K562 (cell line): ENCODE results near the gene PITPNB. TPM values are rescaled to one million over a fixed set of nuclear protein-coding genes. Genes with fewer than 3 reads are reported as not detected.

Source experiments
- ATAC-seq: fragments of 200-7000 bp; cut with Tn5 transposase; 3 replicates; pipeline ENCODE4 v1.9.1; 2020; ENCODE audit warnings: moderate library complexity
- BruUV-seq: library from RNA; stranded (reverse); fragments of 400-500 nt; replicated peaks from 2 replicates; lab custom pipeline; 2021; lab: Mats Ljungman, UMichigan
- CTCF ChIA-PET: fragments of 300-600 bp; formaldehyde crosslinking; extraction: SDS; loops from one replicate; lab custom pipeline; 2021; ENCODE audit warnings: low intra/inter-chr PET ratio; lab: Yijun Ruan, JAX
- POLR2A ChIA-PET: fragments of 300-600, 350-650 bp; sonication (Branson Sonifier 250); formaldehyde crosslinking; extraction: SDS; loops from one replicate; lab custom pipeline; 2021; ENCODE audit warnings: antibody characterized with exemption, inconsistent platforms; lab: Yijun Ruan, JAX
- DNase-seq, 4 experiments: peaks; one replicate each; pipeline versions ENCODE4 v3.0.0 to v3.0.0-alpha.2; 2011 to 2018; ENCODE audit warnings: low spot score in 3 of 4, mixed read lengths in 3 of 4; ENCODE audit errors: extremely low read depth in 1 of 4
- FAIRE-seq: peaks from 2 replicates; lab custom pipeline; 2011; peaks lifted over from hg19 to GRCh38; lab: Jason Lieb, UNC
- H2AFZ ChIP-seq: 2 replicates; pipeline ENCODE4 v1.6.0; 2011; ENCODE audit warnings: low read depth, low read length, control low read depth, inconsistent platforms
- H3K27ac ChIP-seq: fragments of 200-600 bp; 3 replicates; pipeline ENCODE4 v1.8.0; 2011; ENCODE audit warnings: low read depth, mild to moderate bottlenecking, control low read depth, inconsistent platforms, low read length, moderate library complexity, mixed read lengths; ENCODE audit errors: extremely low read depth
- H3K27me3 ChIP-seq, 2 experiments: fragments of 300-600 bp in 1 of 2; 2 replicates in 1 of 2; 3 replicates in 1 of 2; pipeline versions ENCODE4 v1.6.0 to v1.8.0; 2011; ENCODE audit warnings: inconsistent platforms in 2 of 2, low read length in 2 of 2, mild to moderate bottlenecking in 1 of 2, mixed read lengths in 1 of 2, moderate library complexity in 1 of 2; ENCODE audit not compliant: control insufficient read depth in 2 of 2, insufficient read depth in 2 of 2
- H3K36me3 ChIP-seq: fragments of 300-600 bp; 3 replicates; pipeline ENCODE4 v1.8.0; 2011; ENCODE audit warnings: mild to moderate bottlenecking, low read length, inconsistent platforms; ENCODE audit not compliant: control insufficient read depth, insufficient read depth
- H3K4me1 ChIP-seq, 2 experiments: fragments of 200-600 bp in 1 of 2; replicated peaks in 1 of 2; 2 replicates in 1 of 2; 3 replicates in 1 of 2; pipeline versions ENCODE4 v1.5.1 to v1.8.0; 2011; ENCODE audit warnings: inconsistent platforms in 2 of 2, low read length in 2 of 2, mild to moderate bottlenecking in 1 of 2, mixed read lengths in 1 of 2, moderate library complexity in 1 of 2; ENCODE audit not compliant: control insufficient read depth in 2 of 2, insufficient read depth in 2 of 2
- H3K4me2 ChIP-seq: 2 replicates; pipeline ENCODE4 v1.6.1; 2011; ENCODE audit warnings: low read length, control low read depth, inconsistent platforms, mixed read lengths; ENCODE audit not compliant: insufficient read depth
- H3K4me3 ChIP-seq: fragments of 200-600 bp; sonication (generic), shearing (Covaris generic); 2 replicates; pipeline ENCODE4 v1.5.1; 2016; ENCODE audit warnings: control low read depth, inconsistent platforms
- H3K79me2 ChIP-seq: fragments of 200-600 bp; 3 replicates; pipeline ENCODE4 v1.8.0; 2011; ENCODE audit warnings: low read length, inconsistent platforms; ENCODE audit not compliant: control insufficient read depth, insufficient read depth
- H3K9ac ChIP-seq, 2 experiments: 2 replicates each; pipeline versions ENCODE4 v1.6.0 to v1.6.1; 2011; ENCODE audit warnings: low read depth in 2 of 2, low read length in 2 of 2, control low read depth in 1 of 2, inconsistent platforms in 1 of 2, mild to moderate bottlenecking in 1 of 2, mixed read lengths in 1 of 2; ENCODE audit not compliant: insufficient read depth in 1 of 2
- H3K9me1 ChIP-seq: one replicate; pipeline ENCODE4 v1.6.0; 2011; ENCODE audit warnings: inconsistent platforms, mild to moderate bottlenecking, low read length, moderate library complexity; ENCODE audit not compliant: control insufficient read depth, insufficient read depth
- H3K9me3 ChIP-seq: replicated peaks from 2 replicates; pipeline ENCODE4 v1.5.1; 2011; ENCODE audit warnings: low read depth, low read length, inconsistent platforms; ENCODE audit not compliant: control insufficient read depth, insufficient read depth
- H4K20me1 ChIP-seq: replicated peaks from 2 replicates; pipeline ENCODE4 v1.6.1; 2011; ENCODE audit warnings: low read length, inconsistent platforms, mixed read lengths; ENCODE audit not compliant: control insufficient read depth, insufficient read depth
- BACH1 ChIP-seq: fragments of 200-800 bp; sonication (Bioruptor generic); IDR thresholded peaks from 2 replicates; pipeline ENCODE4 v1.6.1; 2016; ENCODE audit warnings: missing genetic modification characterization, missing compliant biosample characterization
- CBFA2T2 ChIP-seq: fragments of 450-650 bp; conservative IDR thresholded peaks from 2 replicates; pipeline ENCODE4 v1.6.1; 2017; ENCODE audit warnings: mild to moderate bottlenecking
- FOS ChIP-seq: IDR thresholded peaks from 3 replicates; pipeline ENCODE4 v1.6.1; 2011; ENCODE audit not compliant: insufficient read length; ENCODE audit errors: extremely low read depth
- HMG20A ChIP-seq: fragments of 450-650 bp; formaldehyde crosslinking; conservative IDR thresholded peaks from 2 replicates; pipeline ENCODE4 v1.4.0; 2020; ENCODE audit warnings: mild to moderate bottlenecking, mixed read lengths
- NELFE ChIP-seq: IDR thresholded peaks from 2 replicates; pipeline ENCODE4 v1.6.1; 2011; ENCODE audit warnings: mild to moderate bottlenecking; ENCODE audit not compliant: insufficient read depth, insufficient read length
- NR0B1 ChIP-seq: fragments of 450-650 bp; IDR thresholded peaks from one replicate; pipeline ENCODE4 v1.6.1; 2018; ENCODE audit warnings: mild to moderate bottlenecking, moderate library complexity; ENCODE audit not compliant: partially characterized antibody
- NUFIP1 ChIP-seq: fragments of 450-650 bp; IDR thresholded peaks from 2 replicates; pipeline ENCODE4 v1.6.1; 2018; ENCODE audit not compliant: partially characterized antibody
- POLR3G ChIP-seq: IDR thresholded peaks from 2 replicates; pipeline ENCODE4 v1.6.1; 2011; ENCODE audit not compliant: insufficient read length, insufficient replicate concordance; ENCODE audit errors: extremely low read depth
- RBM17 ChIP-seq: fragments of 200-400 bp; formaldehyde crosslinking; IDR thresholded peaks from 2 replicates; pipeline ENCODE4 v1.6.1; 2017; ENCODE audit warnings: low read depth, mild to moderate bottlenecking, low read length, borderline replicate concordance
- STAT6 ChIP-seq: sonication (generic); formaldehyde crosslinking; IDR thresholded peaks from 2 replicates; pipeline ENCODE4 v1.8.1; 2023; ENCODE audit warnings: mild to moderate bottlenecking, missing genetic modification reagents
- ZNF12 ChIP-seq: sonication (generic); formaldehyde crosslinking; IDR thresholded peaks from 2 replicates; pipeline ENCODE4 v1.4.0; 2020; ENCODE audit warnings: mild to moderate bottlenecking, missing genetic modification reagents
- ZNF445 ChIP-seq: fragments of 250-450 bp; sonication (Bioruptor Pico); IDR thresholded peaks from 2 replicates; pipeline ENCODE4 v1.4.0; 2020; ENCODE audit warnings: low read depth, mild to moderate bottlenecking, moderate library complexity
- WGBS: fragments of 100-300 bp; shearing (Covaris generic); methylation state at CpG from one replicate; pipeline ENCODE4 v1.1.6; 2016; ENCODE audit warnings: low coverage, mixed read lengths; ENCODE audit not compliant: insufficient coverage; ENCODE audit errors: missing lambda C conversion rate; 5-methylcytosine and 5-hydroxymethylcytosine counted together
- in situ Hi-C: fragments of 300-500 bp; cut with MboI; formaldehyde crosslinking; loops from 4 replicates; pipeline ENCODE4 v1.15.0; 2018; ENCODE audit warnings: inconsistent platforms, mixed read lengths
- intact Hi-C: fragments of 100-400 bp; cut with micrococcal nuclease; formaldehyde crosslinking; loops from 2 replicates; pipeline ENCODE4 v1.14.2; 2022
- polyA plus RNA-seq, 8 experiments: library from polyadenylated mRNA; depleted of rRNA in 4 of 8; stranded (reverse) in 5 of 8; unstranded in 3 of 8; fragments of >200 nt; fragmentation: Nextera tagmentation in 2 of 8; fragmentation: Illumina TruSeq in 1 of 8; extraction: Ambion mirVana in 2 of 8; extraction: Trizol in 1 of 8; gene quantifications; 2 replicates each; pipeline versions ENCODE4 v1.2.1 to v1.2.3, GENCODE V29; 2011 to 2014; ENCODE audit warnings: inconsistent platforms in 1 of 8, missing spikeins in 1 of 8
- total RNA-seq, 7 experiments: library from RNA; depleted of rRNA in 6 of 7; stranded (reverse); fragments of >200 nt in 6 of 7; fragmentation: Illumina TruSeq in 2 of 7; extraction: Trizol in 2 of 7; gene quantifications; 2 replicates each; pipeline versions ENCODE4 v1.2.1 to v1.2.3, GENCODE V29; 2011 to 2021; ENCODE audit warnings: low replicate concordance in 1 of 7

The PITPNB gene
- total and polyA plus RNA-seq, 9 of the 15 experiments (the other 6 are each of a cell fraction or from before 2014, with no cell fraction given), result 13.1 to 52.4 (median 34.7) TPM

GRCh38 chr22:27892064-27892463 lies 27.0 kb downstream of the PITPNB start:
- H3K9me1 ChIP-seq, result no peaks in the 10 kb centered on the region
- BruUV-seq, result no TSS peak
- H3K27me3 ChIP-seq, result no peaks in the 10 kb centered on the region
- H3K4me2 ChIP-seq, result no peak overlapping the region
- H3K4me1 ChIP-seq, result no peaks in the 10 kb centered on the region; a peak in 1 of 5 replicates
- ATAC-seq (no peak), DNase-seq (no peak), FAIRE-seq (no peak)
- in situ Hi-C loops (loop anchor here (25.0 kb wide), 1 partner anchor 695 kb away; no protein-coding TSS in a partner anchor), intact Hi-C loops (no loop called here)
- no peak overlapping the region for H3K9ac ChIP-seq
- H3K27ac ChIP-seq, result no peak overlapping the region
- no peaks in the 10 kb centered on the region for H3K9me3 ChIP-seq
- ChIA-PET CTCF (no interaction called here), POLR2A (no interaction called here)
- H3K4me3 ChIP-seq, result no peak overlapping the region
- no peak overlapping the region for H2AFZ ChIP-seq
- H3K79me2 ChIP-seq, result no peaks in the 10 kb centered on the region; the same call in 2 of the 3 replicates
- peaks cover 92% of the 10 kb centered on the region for H3K36me3 ChIP-seq
- H4K20me1 ChIP-seq, result peaks cover 3% of the 10 kb centered on the region; the same call in 1 of the 2 replicates
- WGBS, result 79% methylated on average over 4 of the region's 4 CpGs
- TF ChIP-seq CBFA2T2 (no peak), NELFE (no peak), NR0B1 (no peak), ZNF12 (no peak), FOS (no peak), NUFIP1 (no peak), HMG20A (no peak), RBM17 (no peak), BACH1 (tag) (no peak), ZNF445 (CRISPR knock-in tag) (no peak), POLR3G (no peak), STAT6 (CRISPR knock-in tag) (no peak)
